Lung (tissue), 12 donors: ENCODE data around the gene MEPCE. TPM values are rescaled to one million over a fixed set of nuclear protein-coding genes. Genes with fewer than 3 reads are reported as not detected.
A peak's percentile ranks its signal among the peaks of the same experiment; 100 is the strongest.
"Not testable (repeated sequence)": the region's sequence is repeated elsewhere in the genome, so short reads cannot be mapped to it uniquely, and the experiment has no call there.

Experiments
- ATAC-seq: fragments of 200-7000 bp; cut with Tn5 transposase; one replicate; pipeline ENCODE4 v1.9.1; 2020; ENCODE audit warnings: moderate number of reproducible peaks; ENCODE audit not compliant: insufficient read depth, low FRiP score
- DNase-seq, 3 donors: peaks; one replicate each; pipeline ENCODE4 v3.0.0-alpha.2; 2013 to 2017
- H3K27ac ChIP-seq, 2 donors: one replicate each; pipeline ENCODE4 v1.5.1; 2013; ENCODE audit warnings: mild to moderate bottlenecking in 2 of 2, moderate library complexity in 2 of 2, control low read depth in 1 of 2, inconsistent platforms in 1 of 2, low read depth in 1 of 2, low read length in 1 of 2
- H3K27me3 ChIP-seq, 3 donors: one replicate each; pipeline ENCODE4 v1.5.1; 2013; ENCODE audit warnings: low read length in 2 of 3; ENCODE audit not compliant: control insufficient read depth in 3 of 3, insufficient read depth in 3 of 3
- H3K36me3 ChIP-seq, 4 donors: one replicate each; pipeline ENCODE4 v1.5.1; 2013; ENCODE audit warnings: low read length in 4 of 4, mild to moderate bottlenecking in 1 of 4, moderate library complexity in 1 of 4; ENCODE audit not compliant: control insufficient read depth in 4 of 4, insufficient read depth in 4 of 4
- H3K4me1 ChIP-seq, 5 donors: one replicate each; pipeline ENCODE4 v1.5.1; 2013; ENCODE audit warnings: low read length in 5 of 5, mild to moderate bottlenecking in 2 of 5, moderate library complexity in 1 of 5; ENCODE audit not compliant: control insufficient read depth in 5 of 5, insufficient read depth in 5 of 5
- H3K4me3 ChIP-seq: one replicate; pipeline ENCODE4 v1.5.1; 2013; ENCODE audit warnings: mild to moderate bottlenecking, control low read depth, moderate library complexity
- H3K9ac ChIP-seq, 2 donors: one replicate each; pipeline ENCODE4 v1.5.1; 2013; ENCODE audit warnings: low read length in 2 of 2, control low read depth in 1 of 2; ENCODE audit not compliant: insufficient read depth in 1 of 2
- H3K9me3 ChIP-seq, 4 donors: one replicate each; pipeline ENCODE4 v1.5.1; 2013; ENCODE audit warnings: low read length in 3 of 4, mild to moderate bottlenecking in 1 of 4, moderate library complexity in 1 of 4; ENCODE audit not compliant: control insufficient read depth in 4 of 4, insufficient read depth in 3 of 4
- WGBS, 2 donors: extraction: QIAGEN DNeasy Blood & Tissue Kit; methylation state at CpG; one replicate each; pipeline ENCODE4 v1.1.7; 2013; 5-methylcytosine and 5-hydroxymethylcytosine counted together
- polyA plus RNA-seq, 2 donors: library from polyadenylated mRNA; stranded (reverse); fragments of 200-250 nt; gene quantifications; one replicate each; pipeline ENCODE4 v1.2.1, GENCODE V29; 2013
- total RNA-seq, 2 donors: library from RNA; depleted of rRNA in 1 of 2; stranded (reverse); fragments of >200 nt in 1 of 2; gene quantifications; one replicate each; pipeline ENCODE4 v1.2.1, GENCODE V29; 2014 to 2021
- TF ChIP-seq, protein P1 (sequence below): IDR thresholded peaks from 2 replicates; pipeline ENCODE4 v1.5.1; 2012; ENCODE audit warnings: mild to moderate bottlenecking; ENCODE audit errors: control extremely low read depth, extremely low read depth
- donor health status: control.
- donor health status: control.
- donor health status: Bipolar disorder and iron deficiency.
- donor health status: healthy.
- donor health status: DM: yes; HTN: yes; CAD: no.

The MEPCE gene
- total and polyA plus RNA-seq, 4 donors: 25.6 to 38.7 (median 29.1) TPM

DNA sequence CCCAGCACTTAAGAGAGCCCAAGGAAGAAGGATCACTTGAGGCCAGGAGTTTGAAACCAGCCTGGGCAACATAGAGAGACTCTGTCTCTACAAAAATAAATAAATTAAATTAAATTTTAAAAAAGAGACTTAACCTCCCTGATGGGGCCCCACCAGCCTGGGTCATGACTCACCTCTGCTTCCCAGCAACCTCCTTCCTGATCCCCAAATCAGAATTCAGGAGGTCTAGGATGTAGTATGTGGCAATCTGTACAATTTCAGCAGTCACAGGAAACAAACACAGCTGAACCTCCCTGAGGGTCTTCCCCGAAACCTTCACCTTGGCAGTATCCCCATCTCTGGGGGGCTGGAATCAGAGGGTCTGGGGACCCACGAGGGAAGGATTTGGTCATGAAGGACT is 16.4 kb downstream of the MEPCE start:
- 53 to 75% methylated on average over 2 of the region's 2 CpGs for WGBS, 2 donors

DNA sequence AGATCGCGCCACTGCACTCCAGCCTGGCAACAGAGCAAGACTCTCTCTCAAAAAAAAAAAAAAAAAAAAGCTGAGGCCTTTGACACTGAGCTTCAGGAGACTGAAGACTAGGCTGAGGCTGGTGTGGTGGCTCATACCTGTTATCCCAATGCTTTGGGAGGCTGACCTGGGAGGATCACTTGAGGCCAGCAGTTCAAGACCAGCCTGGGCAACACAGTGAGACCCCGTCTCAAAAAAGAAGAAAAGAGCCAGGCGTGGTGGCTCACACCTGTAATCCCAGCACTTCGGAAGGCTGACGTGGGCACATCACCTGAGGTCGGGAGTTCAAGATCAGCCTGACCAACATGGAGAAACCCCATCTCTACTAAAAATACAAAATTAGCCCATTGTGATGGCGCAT is 17.7 kb downstream of the MEPCE start:
- not testable (repeated sequence) for H3K4me1 ChIP-seq, DNase-seq, H3K4me3 ChIP-seq, ATAC-seq, H3K9ac ChIP-seq, H3K27ac ChIP-seq, H3K36me3 ChIP-seq, H3K27me3 ChIP-seq, H3K9me3 ChIP-seq
- WGBS, 2 donors: 97 to 99% methylated on average over 8 of the region's 8 CpGs

More for the DNA sequence above, 16.4 kb downstream of the MEPCE start:
- H3K4me1 ChIP-seq: peaks cover 0 to 4% (median 2%) of the 10 kb centered on the region in 5 donors
- no peak overlapping the region for H3K9ac ChIP-seq
- DNase-seq (no peak), ATAC-seq (no peak)
- H3K4me3 ChIP-seq: no peak overlapping the region
- no peaks in the 10 kb centered on the region for H3K9me3 ChIP-seq
- H3K27me3 ChIP-seq: no peaks in the 10 kb centered on the region
- TF ChIP-seq, protein P1, sequence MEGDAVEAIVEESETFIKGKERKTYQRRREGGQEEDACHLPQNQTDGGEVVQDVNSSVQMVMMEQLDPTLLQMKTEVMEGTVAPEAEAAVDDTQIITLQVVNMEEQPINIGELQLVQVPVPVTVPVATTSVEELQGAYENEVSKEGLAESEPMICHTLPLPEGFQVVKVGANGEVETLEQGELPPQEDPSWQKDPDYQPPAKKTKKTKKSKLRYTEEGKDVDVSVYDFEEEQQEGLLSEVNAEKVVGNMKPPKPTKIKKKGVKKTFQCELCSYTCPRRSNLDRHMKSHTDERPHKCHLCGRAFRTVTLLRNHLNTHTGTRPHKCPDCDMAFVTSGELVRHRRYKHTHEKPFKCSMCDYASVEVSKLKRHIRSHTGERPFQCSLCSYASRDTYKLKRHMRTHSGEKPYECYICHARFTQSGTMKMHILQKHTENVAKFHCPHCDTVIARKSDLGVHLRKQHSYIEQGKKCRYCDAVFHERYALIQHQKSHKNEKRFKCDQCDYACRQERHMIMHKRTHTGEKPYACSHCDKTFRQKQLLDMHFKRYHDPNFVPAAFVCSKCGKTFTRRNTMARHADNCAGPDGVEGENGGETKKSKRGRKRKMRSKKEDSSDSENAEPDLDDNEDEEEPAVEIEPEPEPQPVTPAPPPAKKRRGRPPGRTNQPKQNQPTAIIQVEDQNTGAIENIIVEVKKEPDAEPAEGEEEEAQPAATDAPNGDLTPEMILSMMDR: no peak
- no peaks in the 10 kb centered on the region for H3K36me3 ChIP-seq
- peak overlapping the region in 1 of 2 donors; percentile 5 for H3K27ac ChIP-seq

DNA sequence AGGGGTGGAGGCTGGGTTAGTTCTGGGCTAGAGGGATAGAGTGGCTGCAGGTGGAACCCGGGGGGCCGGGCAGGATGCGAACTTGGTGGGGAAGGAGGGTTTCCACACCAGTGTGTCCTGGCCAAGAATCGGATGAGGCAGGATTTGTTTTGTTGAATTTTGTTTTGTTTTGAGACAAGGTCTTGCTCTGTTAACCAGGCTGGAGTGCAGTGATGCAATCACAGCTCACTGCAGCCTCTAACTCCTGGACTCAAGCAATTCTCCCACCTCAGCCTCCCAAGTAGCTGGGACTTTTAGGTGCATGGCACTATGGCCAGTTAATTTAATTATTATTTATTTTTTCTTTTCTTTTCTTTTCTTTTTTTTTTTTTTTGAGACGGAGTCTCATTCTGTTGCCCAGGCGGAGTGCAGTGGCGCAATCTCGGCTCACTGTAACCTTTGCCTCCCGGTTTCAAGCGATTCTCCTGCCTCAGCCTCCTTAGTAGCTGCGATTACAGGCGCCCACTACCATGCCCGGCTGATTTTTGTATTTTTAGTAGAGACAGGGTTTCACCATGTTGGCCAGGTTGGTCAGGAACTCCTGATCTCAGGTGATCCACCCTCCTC is 19.7 kb downstream of the MEPCE start:
- no peaks in the 10 kb centered on the region for H3K36me3 ChIP-seq
- no peak overlapping the region for H3K9ac ChIP-seq
- ATAC-seq: no peak
- H3K4me3 ChIP-seq: no peak overlapping the region
- TF ChIP-seq, protein P1: no peak
- no peaks in the 10 kb centered on the region for H3K9me3 ChIP-seq
- no peaks in the 10 kb centered on the region for H3K27me3 ChIP-seq
- DNase-seq: no peak
- peak overlapping the region in 1 of 2 donors; percentile 90 for H3K27ac ChIP-seq
- H3K4me1 ChIP-seq: peaks cover 0 to 4% (median 0%) of the 10 kb centered on the region in 5 donors
- 76 to 82% methylated on average over 13 of the region's 13 CpGs for WGBS, 2 donors

DNA sequence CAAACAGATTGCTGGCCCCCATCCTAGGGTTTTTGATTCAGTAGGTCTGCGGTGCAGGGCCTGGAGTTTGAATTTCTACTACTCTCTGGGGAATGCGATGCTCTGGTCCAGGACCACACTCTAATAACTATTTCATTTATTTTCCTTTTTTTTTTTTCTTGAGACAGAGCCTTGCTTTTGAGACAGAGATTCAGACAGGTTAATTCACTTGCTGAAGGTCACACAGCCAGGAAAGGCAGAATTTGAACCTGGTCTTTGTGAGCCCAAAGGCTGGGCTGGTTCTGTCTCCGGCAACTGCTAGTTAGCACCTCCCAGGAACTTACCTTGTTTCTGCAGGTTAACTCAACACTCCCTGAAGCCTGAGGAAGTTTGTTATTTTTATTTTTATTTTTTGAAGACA is 22.9 kb downstream of the MEPCE start:
- WGBS, 2 donors: 96% methylated on average over 3 of the region's 3 CpGs
- Histone ChIP-seq H3K36me3 (peaks cover 0 to 4% (median 0%) of the 10 kb centered on the region in 4 donors), H3K9ac (no peak overlapping the region), H3K4me1 (peaks cover 0 to 3% (median 0%) of the 10 kb centered on the region in 5 donors), H3K27me3 (no peaks in the 10 kb centered on the region), H3K9me3 (no peaks in the 10 kb centered on the region), H3K4me3 (no peak overlapping the region), H3K27ac (no peak overlapping the region)
- TF ChIP-seq, protein P1: no peak
- ATAC-seq (no peak), DNase-seq (no peak)

DNA sequence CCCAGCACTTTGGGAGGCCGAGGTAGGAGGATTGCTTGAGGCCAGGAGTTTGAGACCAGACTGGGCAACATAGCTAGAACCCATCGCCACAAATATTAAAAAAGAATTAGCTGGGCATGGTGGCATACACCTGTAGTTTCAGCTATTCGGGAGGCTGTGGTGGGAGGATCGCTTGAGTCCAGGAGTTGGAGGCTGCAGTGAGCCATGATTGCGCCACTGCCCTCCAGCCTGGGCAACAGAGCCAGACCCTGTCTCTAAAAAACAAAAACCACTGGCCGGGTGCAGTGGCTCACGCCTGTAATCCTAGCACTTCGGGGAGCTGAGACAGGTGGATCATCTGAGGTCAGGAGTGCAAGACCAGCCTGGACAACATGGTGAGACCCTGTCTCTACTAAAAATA is 24.2 kb downstream of the MEPCE start:
- H3K9me3 ChIP-seq, DNase-seq, H3K36me3 ChIP-seq, H3K4me1 ChIP-seq, H3K9ac ChIP-seq, H3K4me3 ChIP-seq, H3K27ac ChIP-seq, ATAC-seq, H3K27me3 ChIP-seq: not testable (repeated sequence)
- WGBS, 2 donors: 93 to 98% methylated on average over 8 of the region's 8 CpGs
